HEK293 (cell line): ENCODE results near the gene MUSK.

Source experiments
- CTCF ChIA-PET: fragments of 350-600 bp; formaldehyde crosslinking; extraction: SDS; loops from one replicate; lab custom pipeline; 2021; ENCODE audit warnings: antibody characterized with exemption; lab: Yijun Ruan, JAX
- POLR2A ChIA-PET: fragments of 300-600 bp; formaldehyde crosslinking; extraction: SDS; loops from one replicate; lab custom pipeline; 2020; ENCODE audit warnings: antibody characterized with exemption, inconsistent platforms; lab: Yijun Ruan, JAX
- H3K27ac ChIP-seq: fragments of 200-500 bp; sonication (Bioruptor generic); 2 replicates; pipeline ENCODE4 v1.5.1; 2014; ENCODE audit warnings: low read depth, low read length, control low read depth, inconsistent platforms; ENCODE audit errors: extremely low read depth
- H3K36me3 ChIP-seq, 2 experiments: fragments of 200-500 bp in 1 of 2; sonication (Bioruptor generic) in 1 of 2; 1 replicate in 1 of 2; 2 replicates in 1 of 2; pipeline ENCODE4 v1.5.1; 2014 to 2017; ENCODE audit warnings: inconsistent platforms in 2 of 2, low read length in 2 of 2; ENCODE audit not compliant: control insufficient read depth in 2 of 2, insufficient read depth in 1 of 2
- H3K4me1 ChIP-seq: fragments of 200-500 bp; sonication (Bioruptor generic); 2 replicates; pipeline ENCODE4 v1.5.1; 2014; ENCODE audit warnings: mild to moderate bottlenecking, low read length, inconsistent platforms; ENCODE audit not compliant: control insufficient read depth, insufficient read depth
- H3K4me3 ChIP-seq: 2 replicates; pipeline ENCODE4 v1.5.1; 2011; ENCODE audit warnings: low read depth, mild to moderate bottlenecking, control low read depth, low read length, moderate library complexity
- H3K9me3 ChIP-seq: fragments of 200-500 bp; sonication (Bioruptor generic); 2 replicates; pipeline ENCODE4 v1.5.1; 2014; ENCODE audit warnings: low read depth, low read length, inconsistent platforms; ENCODE audit not compliant: control insufficient read depth, insufficient read depth
- HIC1 ChIP-seq: fragments of 450-650 bp; formaldehyde crosslinking; IDR thresholded peaks from 2 replicates; pipeline ENCODE4 v1.5.1; 2016; ENCODE audit warnings: missing biosample characterization, missing genetic modification characterization
- KLF8 ChIP-seq: fragments of 450-650 bp; formaldehyde crosslinking; IDR thresholded peaks from 2 replicates; pipeline ENCODE4 v1.5.1; 2016; ENCODE audit warnings: missing biosample characterization, missing genetic modification characterization
- OSR2 ChIP-seq: fragments of 450-650 bp; formaldehyde crosslinking; IDR thresholded peaks from 2 replicates; pipeline ENCODE4 v1.5.1; 2016; ENCODE audit warnings: missing biosample characterization, missing genetic modification characterization
- SP2 ChIP-seq: fragments of 450-650 bp; formaldehyde crosslinking; IDR thresholded peaks from 2 replicates; pipeline ENCODE4 v1.5.1; 2016; ENCODE audit warnings: missing biosample characterization, missing genetic modification characterization
- TRIM28 ChIP-seq: IDR thresholded peaks from 2 replicates; pipeline ENCODE4 v1.6.1; 2011; ENCODE audit warnings: low read length, control low read depth, borderline replicate concordance
- ZNF169 ChIP-seq: fragments of 450-650 bp; formaldehyde crosslinking; IDR thresholded peaks from 2 replicates; pipeline ENCODE4 v1.5.1; 2016; ENCODE audit warnings: missing biosample characterization, missing genetic modification characterization
- ZNF18 ChIP-seq: fragments of 450-650 bp; formaldehyde crosslinking; IDR thresholded peaks from 2 replicates; pipeline ENCODE4 v1.5.1; 2016; ENCODE audit warnings: missing biosample characterization, missing genetic modification characterization
- ZNF23 ChIP-seq: fragments of 450-650 bp; formaldehyde crosslinking; IDR thresholded peaks from 2 replicates; pipeline ENCODE4 v1.5.1; 2016; ENCODE audit warnings: missing biosample characterization, missing genetic modification characterization, borderline replicate concordance
- ZNF394 ChIP-seq: fragments of 450-650 bp; formaldehyde crosslinking; IDR thresholded peaks from 2 replicates; pipeline ENCODE4 v1.5.1; 2016; ENCODE audit warnings: missing biosample characterization, missing genetic modification characterization, mild to moderate bottlenecking, moderate library complexity, borderline replicate concordance
- ZNF416 ChIP-seq: fragments of 450-650 bp; formaldehyde crosslinking; IDR thresholded peaks from 2 replicates; pipeline ENCODE4 v1.5.1; 2016; ENCODE audit warnings: missing biosample characterization, missing genetic modification characterization
- ZNF473 ChIP-seq: fragments of 450-650 bp; formaldehyde crosslinking; IDR thresholded peaks from 2 replicates; pipeline ENCODE4 v1.5.1; 2017; ENCODE audit warnings: missing biosample characterization, missing genetic modification characterization
- ZNF561 ChIP-seq: fragments of 450-650 bp; IDR thresholded peaks from 2 replicates; pipeline ENCODE4 v1.5.1; 2018; ENCODE audit warnings: missing biosample characterization, missing genetic modification characterization, borderline replicate concordance
- ZNF600 ChIP-seq: fragments of 450-650 bp; formaldehyde crosslinking; IDR thresholded peaks from 2 replicates; pipeline ENCODE4 v1.5.1; 2016; ENCODE audit warnings: missing biosample characterization, missing genetic modification characterization
- ZNF776 ChIP-seq: fragments of 450-650 bp; formaldehyde crosslinking; IDR thresholded peaks from 2 replicates; pipeline ENCODE4 v1.5.0; 2017; ENCODE audit warnings: missing biosample characterization, missing genetic modification characterization, borderline replicate concordance
- ZNF791 ChIP-seq: fragments of 450-650 bp; formaldehyde crosslinking; IDR thresholded peaks from 2 replicates; pipeline ENCODE4 v1.5.1; 2016; ENCODE audit warnings: missing biosample characterization, missing genetic modification characterization
- ZNF792 ChIP-seq: fragments of 450-650 bp; formaldehyde crosslinking; IDR thresholded peaks from 2 replicates; pipeline ENCODE4 v1.5.1; 2016; ENCODE audit warnings: missing biosample characterization, missing genetic modification characterization
- ZSCAN16 ChIP-seq: fragments of 450-650 bp; formaldehyde crosslinking; IDR thresholded peaks from 2 replicates; pipeline ENCODE4 v1.5.1; 2016; ENCODE audit warnings: missing biosample characterization, missing genetic modification characterization
- ZSCAN18 ChIP-seq: fragments of 450-650 bp; formaldehyde crosslinking; IDR thresholded peaks from 2 replicates; pipeline ENCODE4 v1.5.1; 2016; ENCODE audit warnings: missing biosample characterization, missing genetic modification characterization
- TF ChIP-seq, protein P1 (sequence below): fragments of 450-650 bp; formaldehyde crosslinking; IDR thresholded peaks from 2 replicates; pipeline ENCODE4 v1.5.1; 2016; ENCODE audit warnings: missing biosample characterization, missing genetic modification characterization
- TF ChIP-seq, protein P2 (sequence below): fragments of 450-650 bp; formaldehyde crosslinking; IDR thresholded peaks from 2 replicates; pipeline ENCODE4 v1.5.1; 2017; ENCODE audit warnings: missing biosample characterization, mild to moderate bottlenecking, missing genetic modification characterization, moderate library complexity
- TF ChIP-seq, protein P3 (sequence below): fragments of 450-650 bp; formaldehyde crosslinking; IDR thresholded peaks from 2 replicates; pipeline ENCODE4; 2016; ENCODE audit warnings: missing biosample characterization, missing genetic modification characterization

The MUSK gene

DNA sequence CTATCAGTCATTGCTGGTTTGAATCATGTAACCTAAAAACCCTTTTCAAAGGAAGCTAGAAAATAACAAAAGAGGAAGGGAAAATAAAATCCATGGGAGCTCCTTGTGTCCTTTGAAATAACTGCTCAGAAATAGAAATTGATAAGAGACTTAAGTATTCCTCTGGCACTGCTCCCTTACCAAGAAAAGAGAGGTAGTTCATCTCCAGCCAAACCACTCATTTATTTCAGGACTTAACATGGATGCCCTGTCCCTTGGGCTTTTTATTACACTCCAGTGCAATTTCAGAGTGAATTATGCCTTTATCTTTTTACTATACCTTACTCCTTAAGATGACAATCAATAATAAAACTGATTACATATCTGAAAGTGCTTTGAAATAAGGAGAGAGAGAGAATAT lies 61.0 kb downstream of the MUSK start:
- no peaks in the 10 kb centered on the region for H3K4me1 ChIP-seq
- H3K4me3 ChIP-seq = no peak overlapping the region
- H3K36me3 ChIP-seq = no peaks in the 10 kb centered on the region
- H3K27ac ChIP-seq = no peak overlapping the region
- no peaks in the 10 kb centered on the region for H3K9me3 ChIP-seq
- POLR2A ChIA-PET = no interaction called here
- TF ChIP-seq HIC1 (tag by site-specific recombination) (no peak), ZNF473 (tag by site-specific recombination) (no peak), ZNF776 (tag by site-specific recombination) (no peak), ZNF791 (tag by site-specific recombination) (no peak), TRIM28 (no peak)
- CTCF ChIA-PET = no interaction called here

GRCh38 chr9:110731437-110732028 lies 62.9 kb downstream of the MUSK start:
- H3K27ac ChIP-seq = no peak overlapping the region
- H3K4me3 ChIP-seq = no peak overlapping the region
- no peaks in the 10 kb centered on the region for H3K36me3 ChIP-seq
- no peaks in the 10 kb centered on the region for H3K4me1 ChIP-seq
- ChIA-PET CTCF (no interaction called here), POLR2A (no interaction called here)
- TF ChIP-seq SP2 (tag by site-specific recombination) = no peak
- no peak for TF ChIP-seq OSR2 (tag by site-specific recombination)
- no peak for TF ChIP-seq ZNF416 (tag by site-specific recombination)
- TF ChIP-seq, protein P1, sequence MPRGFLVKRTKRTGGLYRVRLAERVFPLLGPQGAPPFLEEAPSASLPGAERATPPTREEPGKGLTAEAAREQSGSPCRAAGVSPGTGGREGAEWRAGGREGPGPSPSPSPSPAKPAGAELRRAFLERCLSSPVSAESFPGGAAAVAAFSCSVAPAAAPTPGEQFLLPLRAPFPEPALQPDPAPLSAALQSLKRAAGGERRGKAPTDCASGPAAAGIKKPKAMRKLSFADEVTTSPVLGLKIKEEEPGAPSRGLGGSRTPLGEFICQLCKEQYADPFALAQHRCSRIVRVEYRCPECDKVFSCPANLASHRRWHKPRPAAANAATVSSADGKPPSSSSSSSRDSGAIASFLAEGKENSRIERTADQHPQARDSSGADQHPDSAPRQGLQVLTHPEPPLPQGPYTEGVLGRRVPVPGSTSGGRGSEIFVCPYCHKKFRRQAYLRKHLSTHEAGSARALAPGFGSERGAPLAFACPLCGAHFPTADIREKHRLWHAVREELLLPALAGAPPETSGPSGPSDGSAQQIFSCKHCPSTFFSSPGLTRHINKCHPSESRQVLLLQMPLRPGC (tag by site-specific recombination) = no peak
- no peak for TF ChIP-seq ZNF600 (tag by site-specific recombination)
- no peak for TF ChIP-seq KLF8
- H3K9me3 ChIP-seq = no peaks in the 10 kb centered on the region

GRCh38 chr9:110738982-110739381 lies 70.4 kb downstream of the MUSK start:
- ChIA-PET CTCF (no interaction called here), POLR2A (no interaction called here)
- H3K27ac ChIP-seq = no peak overlapping the region
- no peaks in the 10 kb centered on the region for H3K36me3 ChIP-seq
- H3K4me3 ChIP-seq = no peak overlapping the region
- no peaks in the 10 kb centered on the region for H3K9me3 ChIP-seq
- no peaks in the 10 kb centered on the region for H3K4me1 ChIP-seq
- TF ChIP-seq ZNF561 (tag by site-specific recombination) (no peak), ZSCAN18 (no peak), ZNF394 (tag by site-specific recombination) (no peak), ZNF18 (tag by site-specific recombination) (no peak), ZNF473 (tag by site-specific recombination) (no peak), ZNF169 (tag by site-specific recombination) (no peak), ZNF23 (no peak), ZSCAN16 (tag by site-specific recombination) (no peak), ZNF792 (tag by site-specific recombination) (no peak)
- TF ChIP-seq, protein P2, sequence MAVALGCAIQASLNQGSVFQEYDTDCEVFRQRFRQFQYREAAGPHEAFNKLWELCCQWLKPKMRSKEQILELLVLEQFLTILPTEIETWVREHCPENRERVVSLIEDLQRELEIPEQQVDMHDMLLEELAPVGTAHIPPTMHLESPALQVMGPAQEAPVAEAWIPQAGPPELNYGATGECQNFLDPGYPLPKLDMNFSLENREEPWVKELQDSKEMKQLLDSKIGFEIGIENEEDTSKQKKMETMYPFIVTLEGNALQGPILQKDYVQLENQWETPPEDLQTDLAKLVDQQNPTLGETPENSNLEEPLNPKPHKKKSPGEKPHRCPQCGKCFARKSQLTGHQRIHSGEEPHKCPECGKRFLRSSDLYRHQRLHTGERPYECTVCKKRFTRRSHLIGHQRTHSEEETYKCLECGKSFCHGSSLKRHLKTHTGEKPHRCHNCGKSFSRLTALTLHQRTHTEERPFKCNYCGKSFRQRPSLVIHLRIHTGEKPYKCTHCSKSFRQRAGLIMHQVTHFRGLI = no peak
- TF ChIP-seq, protein P3, sequence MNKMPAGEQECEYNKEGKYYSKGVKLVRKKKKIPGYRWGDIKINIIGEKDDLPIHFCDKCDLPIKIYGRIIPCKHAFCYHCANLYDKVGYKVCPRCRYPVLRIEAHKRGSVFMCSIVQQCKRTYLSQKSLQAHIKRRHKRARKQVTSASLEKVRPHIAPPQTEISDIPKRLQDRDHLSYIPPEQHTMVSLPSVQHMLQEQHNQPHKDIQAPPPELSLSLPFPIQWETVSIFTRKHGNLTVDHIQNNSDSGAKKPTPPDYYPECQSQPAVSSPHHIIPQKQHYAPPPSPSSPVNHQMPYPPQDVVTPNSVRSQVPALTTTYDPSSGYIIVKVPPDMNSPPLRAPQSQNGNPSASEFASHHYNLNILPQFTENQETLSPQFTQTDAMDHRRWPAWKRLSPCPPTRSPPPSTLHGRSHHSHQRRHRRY (tag by site-specific recombination) = no peak
